ENCODE data around the gene ARL6IP5. TPM values are rescaled to one million over a fixed set of nuclear protein-coding genes. Genes with fewer than 3 reads are reported as not detected.

The ARL6IP5 gene
- total and polyA plus RNA-seq, 2 of the 13 experiments (the other 11 are each of a cell fraction or from before 2014, with no cell fraction given) = 23.7 to 29.6 TPM

DNA sequence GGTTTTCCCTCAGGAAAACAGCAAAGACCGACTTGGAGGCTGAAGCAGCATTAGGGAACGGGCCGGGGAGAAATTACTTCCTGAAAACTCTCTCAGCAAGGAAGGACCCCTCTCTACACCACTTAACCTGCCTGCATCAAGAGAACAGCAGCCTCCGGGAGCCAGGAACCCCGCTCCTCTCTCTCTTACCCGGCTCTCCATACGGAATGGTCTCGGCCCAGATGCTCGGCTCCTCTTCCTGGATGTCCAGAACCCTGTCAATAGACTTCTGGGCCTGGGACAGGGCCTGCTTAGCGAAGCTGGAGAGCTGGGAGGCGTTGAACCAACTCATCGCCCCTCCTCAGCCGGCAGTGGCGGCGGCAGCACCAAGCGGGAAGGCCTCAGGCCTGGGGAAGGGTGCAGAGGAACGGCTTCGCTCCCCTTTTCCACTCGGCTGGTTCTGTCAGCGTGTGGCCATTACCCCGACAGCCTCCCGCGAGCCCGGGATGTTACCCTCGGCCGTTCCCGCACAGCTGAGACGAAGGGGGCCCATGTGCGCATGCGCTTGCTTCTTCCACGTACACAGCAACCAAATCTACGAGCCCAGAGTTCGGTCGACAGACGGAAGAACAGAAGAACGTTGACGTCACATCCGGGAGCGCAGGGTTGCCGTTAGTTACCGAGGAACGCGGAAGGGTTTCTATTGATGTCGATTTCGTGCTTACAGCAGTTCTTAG, 32.8 kb upstream of the ARL6IP5 start, which contains the start of gene TMF1 (continued):
- TF ChIP-seq, protein P1, sequence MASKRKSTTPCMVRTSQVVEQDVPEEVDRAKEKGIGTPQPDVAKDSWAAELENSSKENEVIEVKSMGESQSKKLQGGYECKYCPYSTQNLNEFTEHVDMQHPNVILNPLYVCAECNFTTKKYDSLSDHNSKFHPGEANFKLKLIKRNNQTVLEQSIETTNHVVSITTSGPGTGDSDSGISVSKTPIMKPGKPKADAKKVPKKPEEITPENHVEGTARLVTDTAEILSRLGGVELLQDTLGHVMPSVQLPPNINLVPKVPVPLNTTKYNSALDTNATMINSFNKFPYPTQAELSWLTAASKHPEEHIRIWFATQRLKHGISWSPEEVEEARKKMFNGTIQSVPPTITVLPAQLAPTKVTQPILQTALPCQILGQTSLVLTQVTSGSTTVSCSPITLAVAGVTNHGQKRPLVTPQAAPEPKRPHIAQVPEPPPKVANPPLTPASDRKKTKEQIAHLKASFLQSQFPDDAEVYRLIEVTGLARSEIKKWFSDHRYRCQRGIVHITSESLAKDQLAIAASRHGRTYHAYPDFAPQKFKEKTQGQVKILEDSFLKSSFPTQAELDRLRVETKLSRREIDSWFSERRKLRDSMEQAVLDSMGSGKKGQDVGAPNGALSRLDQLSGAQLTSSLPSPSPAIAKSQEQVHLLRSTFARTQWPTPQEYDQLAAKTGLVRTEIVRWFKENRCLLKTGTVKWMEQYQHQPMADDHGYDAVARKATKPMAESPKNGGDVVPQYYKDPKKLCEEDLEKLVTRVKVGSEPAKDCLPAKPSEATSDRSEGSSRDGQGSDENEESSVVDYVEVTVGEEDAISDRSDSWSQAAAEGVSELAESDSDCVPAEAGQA (IDR thresholded peaks at IDR 0.05; ENCODE audit: low read depth) = peak; percentile 69
- TF ChIP-seq, protein P1 (CRISPR knock-in tag; IDR thresholded peaks at IDR 0.05; ENCODE audit: borderline replicate concordance) = no peak
- peak; percentile 91; the same call in 1 of the 2 replicates for TF ChIP-seq ELF4 (CRISPR knock-in tag; IDR thresholded peaks at IDR 0.05; ENCODE audit: borderline replicate concordance)
- TF ChIP-seq, protein P2, sequence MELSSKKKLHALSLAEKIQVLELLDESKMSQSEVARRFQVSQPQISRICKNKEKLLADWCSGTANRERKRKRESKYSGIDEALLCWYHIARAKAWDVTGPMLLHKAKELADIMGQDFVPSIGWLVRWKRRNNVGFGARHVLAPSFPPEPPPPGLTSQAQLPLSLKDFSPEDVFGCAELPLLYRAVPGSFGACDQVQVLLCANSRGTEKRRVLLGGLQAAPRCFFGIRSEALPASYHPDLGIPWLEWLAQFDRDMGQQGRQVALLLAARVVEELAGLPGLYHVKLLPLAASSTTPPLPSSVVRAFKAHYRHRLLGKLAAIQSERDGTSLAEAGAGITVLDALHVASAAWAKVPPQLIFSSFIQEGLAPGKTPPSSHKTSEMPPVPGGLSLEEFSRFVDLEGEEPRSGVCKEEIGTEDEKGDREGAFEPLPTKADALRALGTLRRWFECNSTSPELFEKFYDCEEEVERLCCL (CRISPR knock-in tag; IDR thresholded peaks at IDR 0.05; ENCODE audit: borderline replicate concordance) = no peak
- no peak for TF ChIP-seq MLXIP (CRISPR knock-in tag; IDR thresholded peaks at IDR 0.05; ENCODE audit: borderline replicate concordance)
- no peak for TF ChIP-seq ZNF512 (CRISPR knock-in tag; IDR thresholded peaks at IDR 0.05)
- no peak for TF ChIP-seq FOXM1 (CRISPR knock-in tag; IDR thresholded peaks at IDR 0.05)
- no peak for TF ChIP-seq SNRNP70 (IDR thresholded peaks at IDR 0.05; ENCODE audit: low read depth, low read length)
- TF ChIP-seq ZNF264 (CRISPR knock-in tag; IDR thresholded peaks at IDR 0.05) = no peak
- no peak for TF ChIP-seq ZFP41 (CRISPR knock-in tag; IDR thresholded peaks at IDR 0.05; ENCODE audit: borderline replicate concordance)
- TF ChIP-seq ZNF841 (CRISPR knock-in tag; IDR thresholded peaks at IDR 0.05; ENCODE audit: borderline replicate concordance) = no peak
- no peak for TF ChIP-seq ZKSCAN5 (CRISPR knock-in tag; IDR thresholded peaks at IDR 0.05)
- TF ChIP-seq ZNF549 (CRISPR knock-in tag; IDR thresholded peaks at IDR 0.05) = no peak
- no peak for TF ChIP-seq SRSF4 (IDR thresholded peaks at IDR 0.05; ENCODE audit: low read depth, low read length, poor library complexity, severe bottlenecking)
- TF ChIP-seq ZFP36L1 (CRISPR knock-in tag; IDR thresholded peaks at IDR 0.05) = no peak

All from HepG2 (cell line).